Gastrocnemius medialis (tissue), 4 donors: Measurements from ENCODE around the gene KDM5B. TPM values are rescaled to one million over a fixed set of nuclear protein-coding genes. Genes with fewer than 3 reads are reported as not detected.

ENCODE experiments used
- ATAC-seq, 2 donors: fragments of 150-250 bp; one replicate each; pipeline ENCODE4 v1.9.1; 2016
- DNase-seq, 2 donors: peaks; one replicate each; pipeline ENCODE4 v3.0.0-alpha.2; 2019
- H3K27ac ChIP-seq, 4 donors: fragments of 200-600 bp; sonication (generic); 1 replicate in 1 of 4; 2 replicates in 3 of 4; pipeline ENCODE4 v1.5.1; 2016 to 2018; ENCODE audit warnings: mild to moderate bottlenecking in 2 of 4, moderate library complexity in 1 of 4
- H3K27me3 ChIP-seq, 3 donors: fragments of 200-600 bp; sonication (generic) in 2 of 3; 1 replicate in 1 of 3; 2 replicates in 2 of 3; pipeline versions ENCODE4 v1.5.1 to v1.6.0; 2016 to 2019; ENCODE audit warnings: mild to moderate bottlenecking in 1 of 3, moderate library complexity in 1 of 3
- H3K36me3 ChIP-seq, 2 donors: fragments of 200-600 bp; sonication (generic) in 1 of 2; one replicate each; pipeline ENCODE4 v1.5.1; 2017 to 2018
- H3K4me1 ChIP-seq, 2 donors: fragments of 200-600 bp; sonication (generic) in 1 of 2; one replicate each; pipeline ENCODE4 v1.5.1; 2016 to 2017; ENCODE audit warnings: mild to moderate bottlenecking in 2 of 2
- H3K4me3 ChIP-seq, 4 donors: fragments of 200-600 bp; sonication (generic) in 3 of 4; 1 replicate in 1 of 4; 2 replicates in 3 of 4; pipeline ENCODE4 v1.5.1; 2016 to 2019; ENCODE audit warnings: mild to moderate bottlenecking in 2 of 4
- H3K9me3 ChIP-seq, 3 donors: fragments of 200-600 bp; sonication (generic) in 2 of 3; 1 replicate in 1 of 3; 2 replicates in 2 of 3; pipeline ENCODE4 v1.5.1; 2016 to 2019
- CTCF ChIP-seq, 5 experiments: fragments of 450-650 bp in 3 of 5; fragments of 200-600 bp in 2 of 5; sonication (generic) in 2 of 5; IDR thresholded peaks in 4 of 5; conservative IDR thresholded peaks in 1 of 5; 1 replicate in 4 of 5; 2 replicates in 1 of 5; pipeline ENCODE4 v1.5.1; 2016 to 2019; ENCODE audit warnings: antibody characterized with exemption in 5 of 5, mild to moderate bottlenecking in 3 of 5, moderate library complexity in 3 of 5
- POLR2A ChIP-seq, 2 donors: fragments of 450-650 bp; IDR thresholded peaks; one replicate each; pipeline ENCODE4 v1.6.1; 2017; ENCODE audit warnings: antibody characterized with exemption in 2 of 2, mild to moderate bottlenecking in 2 of 2, moderate library complexity in 2 of 2
- in situ Hi-C, 4 donors: fragments of 200-750 bp; cut with MboI; loops; one replicate each; pipeline versions ENCODE4 v1.15.0 to v1.8.0; 2017; ENCODE audit warnings: low sequenced_read_pairs in 4 of 4
- intact Hi-C: fragments of 100-400 bp; cut with DNase I; formaldehyde crosslinking; loops from one replicate; pipeline ENCODE4 v1.15.1; 2023; ENCODE audit warnings: low total_unique reads
- total RNA-seq, 4 donors: library from RNA; depleted of rRNA; stranded (reverse); fragments of >200 nt; gene quantifications; one replicate each; pipeline versions ENCODE4 v1.1.0 to v1.2.3, GENCODE V29; 2016

Gene KDM5B
- total RNA-seq, 4 donors from 2014 or later, result 10.7 to 17.1 (median 13.7) TPM

GRCh38 chr1:202706851-202707250 is 101.4 kb downstream of the KDM5B start:
- intact Hi-C loops, result no loop called here

DNA sequence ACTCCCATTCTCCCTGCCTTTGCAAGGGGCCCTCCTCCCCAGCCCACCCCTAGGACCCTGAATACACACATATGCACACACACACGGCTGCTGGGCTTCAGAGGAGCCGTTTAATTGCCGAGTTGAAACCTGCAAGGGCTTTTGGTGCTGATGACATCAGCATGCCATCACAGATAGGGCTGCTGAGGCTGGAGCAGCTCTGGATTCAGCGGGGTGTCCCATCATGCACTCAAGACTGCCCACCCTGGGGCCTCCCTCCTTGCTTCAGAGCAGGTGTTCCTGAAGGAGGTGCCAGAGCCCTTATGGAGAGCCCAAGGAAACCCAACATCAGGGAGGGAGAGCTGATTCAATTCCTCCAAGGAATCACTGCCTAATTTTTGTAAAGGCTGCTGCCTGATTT is 103.6 kb downstream of the KDM5B start:
- intact Hi-C loops, result no loop called here
- DNase-seq, result no peak
- Histone ChIP-seq H3K4me1 (peaks cover 0 to 2% of the 10 kb centered on the region in 2 donors), H3K36me3 (no peaks in the 10 kb centered on the region), H3K27ac (no peak overlapping the region), H3K4me3 (no peak overlapping the region), H3K27me3 (peaks cover 31 to 40% (median 32%) of the 10 kb centered on the region in 3 donors), H3K9me3 (no peaks in the 10 kb centered on the region)
- in situ Hi-C loops, result loop anchor here (25.0 kb wide), 3 partner anchors 217 to 392 kb away; partner anchors contain the start of genes PPP1R12B (in 3 of the 4) and UBE2T (in 3 of the 4)
- no peak for ATAC-seq
- TF ChIP-seq POLR2A (IDR thresholded peaks at IDR 0.05) (no peak), CTCF (IDR thresholded peaks at IDR 0.05 in 4 of 5, conservative IDR thresholded peaks at IDR 0.05 in 1 of 5) (no peak)

More at GRCh38 chr1:202706851-202707250, 101.4 kb downstream of the KDM5B start:
- Histone ChIP-seq H3K9me3 (no peaks in the 10 kb centered on the region), H3K4me1 (peaks cover 0 to 11% of the 10 kb centered on the region in 2 donors), H3K27me3 (peaks cover 52 to 57% (median 52%) of the 10 kb centered on the region in 3 donors), H3K36me3 (no peaks in the 10 kb centered on the region), H3K4me3 (no peak overlapping the region), H3K27ac (no peak overlapping the region)
- ATAC-seq (no peak), DNase-seq (no peak)
- TF ChIP-seq POLR2A (IDR thresholded peaks at IDR 0.05) (no peak), CTCF (IDR thresholded peaks at IDR 0.05 in 4 of 5, conservative IDR thresholded peaks at IDR 0.05 in 1 of 5) (no peak)
- in situ Hi-C loops, result loop anchor here (25.0 kb wide), 3 partner anchors 220 to 395 kb away; partner anchors contain the start of genes PPP1R12B (in 3 of the 4) and UBE2T (in 3 of the 4)

DNA sequence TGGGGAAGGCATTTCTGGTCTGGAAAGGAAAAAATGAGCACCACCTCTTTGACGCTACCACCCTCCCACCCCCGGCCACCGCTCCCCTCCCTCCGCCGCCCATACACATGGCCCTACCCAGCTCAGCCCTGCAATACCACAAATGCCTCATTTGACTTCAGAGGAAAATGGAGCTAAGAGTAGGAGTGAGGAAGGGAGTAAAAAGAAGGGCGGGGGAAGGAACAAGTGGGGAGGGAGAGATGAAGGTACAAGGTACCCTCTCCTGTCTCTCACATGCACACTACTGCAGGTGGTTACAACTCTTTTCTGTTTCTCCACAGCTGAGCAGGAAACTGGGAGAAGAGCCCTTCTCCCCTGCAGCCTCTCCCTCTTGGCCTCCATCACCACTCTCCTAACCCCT is 105.0 kb downstream of the KDM5B start:
- intact Hi-C loops (no loop called here), in situ Hi-C loops (loop anchor here (25.0 kb wide), 3 partner anchors 216 to 391 kb away; partner anchors contain the start of genes PPP1R12B (in 3 of the 4) and UBE2T (in 3 of the 4))
- H3K4me1 ChIP-seq, result no peaks in the 10 kb centered on the region
- ATAC-seq (no peak), DNase-seq (no peak)
- H3K9me3 ChIP-seq, result no peaks in the 10 kb centered on the region
- no peaks in the 10 kb centered on the region for H3K36me3 ChIP-seq
- TF ChIP-seq POLR2A (IDR thresholded peaks at IDR 0.05), result no peak
- TF ChIP-seq CTCF (IDR thresholded peaks at IDR 0.05 in 4 of 5, conservative IDR thresholded peaks at IDR 0.05 in 1 of 5), result no peak
- H3K27ac ChIP-seq, result no peak overlapping the region
- H3K4me3 ChIP-seq, result no peak overlapping the region
- peaks cover 17 to 25% (median 18%) of the 10 kb centered on the region in 3 donors for H3K27me3 ChIP-seq

- Histone ChIP-seq H3K27ac (no peak overlapping the region), H3K36me3 (no peaks in the 10 kb centered on the region), H3K9me3 (no peaks in the 10 kb centered on the region), H3K4me3 (no peak overlapping the region), H3K27me3 (peaks cover 9 to 15% (median 11%) of the 10 kb centered on the region in 3 donors), H3K4me1 (no peaks in the 10 kb centered on the region)
- intact Hi-C loops (no loop called here), in situ Hi-C loops (loop anchor here (25.0 kb wide), 3 partner anchors 215 to 390 kb away; partner anchors contain the start of genes PPP1R12B (in 3 of the 4) and UBE2T (in 3 of the 4))
- ATAC-seq (no peak), DNase-seq (no peak)
- TF ChIP-seq POLR2A (IDR thresholded peaks at IDR 0.05), result no peak
- no peak for TF ChIP-seq CTCF (IDR thresholded peaks at IDR 0.05 in 4 of 5, conservative IDR thresholded peaks at IDR 0.05 in 1 of 5)
Observed at GRCh38 chr1:202702088-202702487, 106.1 kb downstream of the KDM5B start.
